Mucosa of rectum (tissue), 2 donors: Measurements from ENCODE around the gene LPCAT2.

Source experiments
- H3K27ac ChIP-seq, 2 donors: one replicate each; pipeline ENCODE4 v1.7.0; 2013; ENCODE audit warnings: inconsistent platforms in 2 of 2, low read depth in 2 of 2, low read length in 2 of 2
- H3K27me3 ChIP-seq, 2 donors: one replicate each; pipeline ENCODE4 v1.7.0; 2013; ENCODE audit warnings: low read length in 2 of 2; ENCODE audit not compliant: control insufficient read depth in 2 of 2, insufficient read depth in 2 of 2
- H3K36me3 ChIP-seq, 2 donors: one replicate each; pipeline ENCODE4 v1.7.0; 2013; ENCODE audit warnings: low read length in 2 of 2; ENCODE audit not compliant: control insufficient read depth in 2 of 2, insufficient read depth in 2 of 2
- H3K4me1 ChIP-seq, 2 donors: one replicate each; pipeline ENCODE4 v1.7.0; 2013; ENCODE audit warnings: low read length in 2 of 2, mild to moderate bottlenecking in 1 of 2; ENCODE audit not compliant: control insufficient read depth in 2 of 2, insufficient read depth in 2 of 2
- H3K4me3 ChIP-seq, 2 donors: one replicate each; pipeline ENCODE4 v1.7.0; 2013; ENCODE audit warnings: low read length in 2 of 2
- H3K9ac ChIP-seq, 2 donors: one replicate each; pipeline ENCODE4 v1.7.0; 2013; ENCODE audit warnings: low read length in 2 of 2, low read depth in 1 of 2, mild to moderate bottlenecking in 1 of 2
- H3K9me3 ChIP-seq, 2 donors: one replicate each; pipeline ENCODE4 v1.7.0; 2013; ENCODE audit warnings: low read length in 2 of 2; ENCODE audit not compliant: control insufficient read depth in 2 of 2
- donor health status: healthy.
- donor health status: Normal muscosa, but diverticular disease.

LPCAT2 gene

DNA sequence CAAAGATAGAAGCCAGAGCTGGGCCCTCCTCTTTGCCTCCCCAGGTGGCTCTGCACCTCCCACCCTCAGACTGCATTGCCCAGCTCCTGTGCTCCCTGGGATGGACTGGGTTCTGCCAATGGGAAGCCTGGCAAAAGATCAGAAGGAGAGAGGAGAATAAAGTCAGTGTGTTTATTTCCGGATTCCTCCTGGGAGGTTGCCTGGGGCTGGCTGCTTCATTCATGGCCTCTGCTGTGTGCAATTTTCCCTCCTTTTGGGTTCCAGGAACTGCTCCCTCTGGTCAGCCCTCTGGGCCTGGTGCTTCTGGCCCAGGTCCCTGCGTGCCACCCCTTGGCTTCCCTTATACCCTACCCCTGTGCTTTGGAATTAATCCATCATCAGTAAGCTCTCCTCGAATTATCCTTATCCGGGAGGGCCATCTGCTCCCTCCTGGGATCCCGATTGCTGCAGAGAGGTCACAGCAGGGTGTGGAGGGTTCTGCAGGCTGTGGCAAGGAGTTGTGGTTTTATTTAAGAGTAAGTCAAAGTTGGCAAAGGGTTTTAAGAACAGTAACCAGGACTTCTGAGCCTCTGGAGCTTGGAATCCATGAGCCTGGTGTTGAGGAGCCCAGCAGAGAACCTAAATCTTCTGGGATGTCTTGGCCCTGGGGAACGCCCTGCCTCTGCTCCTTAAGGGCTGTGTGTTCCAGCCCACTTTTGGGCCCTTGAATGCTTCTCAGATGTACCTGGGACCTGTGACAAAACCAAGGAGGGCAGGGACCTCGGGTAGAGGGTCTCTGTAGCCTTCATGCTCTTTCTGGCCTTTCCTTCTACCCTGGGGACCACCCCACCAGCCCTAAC, 38.1 kb upstream of the LPCAT2 start:
- Histone ChIP-seq H3K9ac (no peak overlapping the region), H3K4me3 (no peak overlapping the region), H3K36me3 (no peaks in the 10 kb centered on the region), H3K27ac (no peak overlapping the region), H3K27me3 (no peaks in the 10 kb centered on the region), H3K9me3 (no peaks in the 10 kb centered on the region), H3K4me1 (no peaks in the 10 kb centered on the region)

DNA sequence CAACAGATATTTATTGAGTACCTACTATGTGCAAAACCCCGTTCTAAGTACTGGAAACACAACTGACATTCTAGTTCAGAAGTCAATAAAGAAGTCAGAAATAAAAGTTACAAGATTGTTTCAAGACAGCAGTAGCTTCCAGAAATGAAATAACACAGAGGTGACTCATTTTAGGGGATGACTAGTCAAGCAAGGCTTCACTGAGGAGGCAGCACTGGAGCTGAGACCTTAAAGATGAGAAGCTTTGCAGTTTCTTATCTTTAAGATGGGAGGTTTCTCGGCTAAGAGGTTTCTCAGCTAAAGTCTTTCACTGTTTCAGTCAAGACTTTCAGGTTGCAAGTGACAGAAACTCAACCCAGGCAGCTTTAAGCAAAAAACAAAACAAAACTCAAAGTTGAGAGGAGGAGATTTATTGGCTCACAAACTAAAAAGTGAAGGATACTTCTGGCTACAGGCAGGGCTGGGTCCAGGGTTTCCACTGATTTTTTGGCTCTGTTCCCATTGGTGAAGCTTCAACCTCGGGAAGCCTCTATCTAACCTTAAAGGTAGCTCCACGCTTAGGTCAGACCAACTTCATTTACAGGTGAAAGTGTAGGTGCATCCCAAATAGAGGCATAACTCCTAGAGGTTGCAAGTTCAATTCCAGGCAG, 37.3 kb upstream of the LPCAT2 start:
- Histone ChIP-seq H3K27me3 (no peaks in the 10 kb centered on the region), H3K9ac (no peak overlapping the region), H3K27ac (no peak overlapping the region), H3K4me1 (no peaks in the 10 kb centered on the region), H3K36me3 (no peaks in the 10 kb centered on the region), H3K4me3 (no peak overlapping the region), H3K9me3 (no peaks in the 10 kb centered on the region)

DNA sequence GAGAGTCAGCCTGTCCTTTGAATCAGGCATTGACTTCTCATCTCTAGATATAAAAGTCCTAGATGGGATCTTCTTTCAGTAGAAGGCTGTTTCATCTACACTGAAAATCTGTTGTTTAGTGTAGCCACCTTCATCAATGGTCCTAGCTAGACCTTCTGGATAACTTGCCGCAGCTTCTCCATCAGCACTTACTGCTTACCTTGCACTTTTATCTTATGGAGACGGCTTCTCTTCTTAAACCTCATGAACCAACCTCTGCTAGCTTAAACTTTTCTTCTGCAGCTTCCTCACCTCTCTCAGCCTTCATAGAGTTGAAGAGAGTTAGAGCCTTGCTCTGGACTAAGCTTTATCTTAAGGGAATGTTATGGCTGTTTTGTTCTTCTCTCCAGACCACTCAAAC, 35.3 kb upstream of the LPCAT2 start:
- Histone ChIP-seq H3K9ac (no peak overlapping the region), H3K27ac (no peak overlapping the region), H3K36me3 (no peaks in the 10 kb centered on the region), H3K9me3 (no peaks in the 10 kb centered on the region), H3K4me1 (peaks cover 0 to 1% of the 10 kb centered on the region in 2 donors), H3K4me3 (no peak overlapping the region), H3K27me3 (no peaks in the 10 kb centered on the region)

DNA sequence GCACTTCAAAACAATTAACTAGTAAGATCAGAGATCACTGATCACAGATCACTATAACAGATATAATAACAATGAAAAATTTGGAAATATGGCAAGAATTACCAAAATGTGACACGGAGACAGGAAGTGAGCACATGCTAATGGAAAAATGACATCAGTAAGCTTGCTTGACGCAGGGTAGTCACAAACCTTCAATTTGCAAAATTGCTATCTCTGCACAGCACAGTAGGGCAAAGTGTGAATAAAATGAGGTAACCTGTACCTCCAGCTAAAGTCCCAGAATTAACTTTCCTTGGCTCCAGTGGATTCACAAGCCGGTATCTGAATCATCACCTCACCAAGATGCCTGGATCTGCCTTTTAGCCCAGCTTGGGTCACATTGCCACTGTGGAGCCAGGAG, 34.1 kb upstream of the LPCAT2 start:
- Histone ChIP-seq H3K9ac (no peak overlapping the region), H3K27ac (no peak overlapping the region), H3K36me3 (no peaks in the 10 kb centered on the region), H3K4me3 (no peak overlapping the region), H3K9me3 (no peaks in the 10 kb centered on the region), H3K4me1 (peaks cover 0 to 3% of the 10 kb centered on the region in 2 donors), H3K27me3 (peaks cover 2% of the 10 kb centered on the region in 2 donors)

DNA sequence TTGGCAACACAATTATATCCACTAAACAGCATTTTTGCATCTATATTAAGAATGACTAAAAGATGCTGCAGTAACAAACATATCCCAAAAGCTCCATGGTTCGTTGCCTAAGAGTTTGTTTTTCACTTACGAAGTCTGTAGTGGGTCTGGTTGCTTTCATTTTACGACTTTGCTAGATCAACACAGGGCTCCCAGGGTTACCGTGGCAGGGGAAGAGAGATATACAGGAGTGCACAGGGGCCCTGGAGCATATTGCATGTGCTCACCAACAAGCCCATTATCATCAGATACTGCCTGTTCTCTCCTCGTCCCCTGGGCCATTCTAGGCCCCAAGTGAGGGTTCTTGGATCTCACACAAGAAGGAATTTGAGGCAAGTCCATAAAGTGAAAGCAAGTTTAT, 33.0 kb upstream of the LPCAT2 start:
- Histone ChIP-seq H3K4me3 (no peak overlapping the region), H3K4me1 (peaks cover 0 to 3% of the 10 kb centered on the region in 2 donors), H3K36me3 (no peaks in the 10 kb centered on the region), H3K9me3 (no peaks in the 10 kb centered on the region), H3K27ac (peak overlapping the region in 1 of 2 donors; percentile 32), H3K27me3 (peaks cover 6 to 9% of the 10 kb centered on the region in 2 donors), H3K9ac (no peak overlapping the region)

DNA sequence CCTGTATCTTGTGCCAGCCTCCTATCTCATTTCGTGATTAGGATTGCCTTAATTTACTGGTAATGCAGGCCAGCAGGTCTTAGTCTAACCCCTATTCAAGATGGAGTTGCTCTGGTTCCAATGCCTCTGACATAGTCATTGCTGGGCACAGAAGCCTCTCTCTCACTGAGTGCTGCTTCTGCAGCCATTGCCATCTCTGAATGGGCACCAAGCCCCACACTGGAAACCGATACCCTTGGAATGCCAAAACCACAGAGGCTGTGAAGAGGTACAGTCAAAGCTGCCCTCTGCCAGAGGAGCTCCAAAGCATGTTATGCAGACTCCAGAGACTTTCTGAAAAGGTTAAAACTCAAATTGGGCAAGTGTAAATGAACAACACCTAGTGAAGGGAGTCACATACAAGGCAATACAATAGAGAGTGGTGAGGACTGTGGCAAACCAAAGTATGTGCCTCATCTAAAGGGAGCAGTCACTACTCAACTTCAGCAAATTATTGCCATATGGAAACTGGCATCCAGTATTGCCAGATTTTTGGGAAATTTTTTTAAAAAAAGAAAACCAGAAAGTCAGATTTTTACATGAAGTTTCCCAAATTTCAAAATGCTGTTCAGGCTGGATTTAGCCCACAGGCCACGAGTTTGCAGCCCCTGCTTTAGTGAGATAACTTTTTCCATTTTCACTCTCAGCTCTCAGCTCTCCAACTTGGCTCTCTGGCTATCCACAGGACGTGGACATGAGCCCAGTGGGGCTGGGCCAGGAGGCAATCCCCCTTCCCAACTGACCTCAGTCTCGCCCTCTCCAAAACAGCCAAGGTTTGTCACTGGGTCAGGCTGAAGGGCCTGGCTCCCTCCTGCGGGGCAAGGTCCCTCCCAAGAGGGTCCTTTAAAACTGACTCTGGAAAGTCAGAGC, 32.0 kb upstream of the LPCAT2 start:
- Histone ChIP-seq H3K36me3 (no peaks in the 10 kb centered on the region), H3K9me3 (no peaks in the 10 kb centered on the region), H3K9ac (no peak overlapping the region), H3K27me3 (peaks cover 6 to 10% of the 10 kb centered on the region in 2 donors), H3K4me3 (no peak overlapping the region), H3K27ac (peak overlapping the region; percentile 26 to 40), H3K4me1 (peaks cover 0 to 3% of the 10 kb centered on the region in 2 donors)

DNA sequence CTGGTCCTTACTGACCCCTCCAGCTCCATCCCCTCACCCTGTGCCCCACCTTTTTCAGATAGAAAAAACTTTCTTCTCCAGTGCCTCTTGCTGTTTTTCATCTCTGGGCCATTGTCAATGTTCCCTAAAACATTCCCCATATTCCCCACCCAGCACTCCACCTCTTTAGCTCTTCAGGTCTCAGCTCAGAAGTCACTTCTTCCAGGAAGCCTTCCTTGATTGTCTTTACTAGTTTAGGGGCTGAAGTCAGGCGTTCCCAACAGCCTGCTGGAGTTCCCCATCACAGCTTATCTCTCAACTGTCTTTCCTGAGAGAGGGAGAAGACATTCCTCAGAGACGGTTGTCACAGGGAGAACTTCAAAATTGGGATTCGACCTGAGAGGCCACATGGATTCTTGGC, 31.1 kb upstream of the LPCAT2 start:
- H3K4me3 ChIP-seq, result no peak overlapping the region
- no peak overlapping the region for H3K9ac ChIP-seq
- no peaks in the 10 kb centered on the region for H3K36me3 ChIP-seq
- H3K27ac ChIP-seq, result peak overlapping the region in 1 of 2 donors; percentile 26
- H3K27me3 ChIP-seq, result peaks cover 6 to 10% of the 10 kb centered on the region in 2 donors
- peaks cover 0 to 3% of the 10 kb centered on the region in 2 donors for H3K4me1 ChIP-seq
- H3K9me3 ChIP-seq, result no peaks in the 10 kb centered on the region

DNA sequence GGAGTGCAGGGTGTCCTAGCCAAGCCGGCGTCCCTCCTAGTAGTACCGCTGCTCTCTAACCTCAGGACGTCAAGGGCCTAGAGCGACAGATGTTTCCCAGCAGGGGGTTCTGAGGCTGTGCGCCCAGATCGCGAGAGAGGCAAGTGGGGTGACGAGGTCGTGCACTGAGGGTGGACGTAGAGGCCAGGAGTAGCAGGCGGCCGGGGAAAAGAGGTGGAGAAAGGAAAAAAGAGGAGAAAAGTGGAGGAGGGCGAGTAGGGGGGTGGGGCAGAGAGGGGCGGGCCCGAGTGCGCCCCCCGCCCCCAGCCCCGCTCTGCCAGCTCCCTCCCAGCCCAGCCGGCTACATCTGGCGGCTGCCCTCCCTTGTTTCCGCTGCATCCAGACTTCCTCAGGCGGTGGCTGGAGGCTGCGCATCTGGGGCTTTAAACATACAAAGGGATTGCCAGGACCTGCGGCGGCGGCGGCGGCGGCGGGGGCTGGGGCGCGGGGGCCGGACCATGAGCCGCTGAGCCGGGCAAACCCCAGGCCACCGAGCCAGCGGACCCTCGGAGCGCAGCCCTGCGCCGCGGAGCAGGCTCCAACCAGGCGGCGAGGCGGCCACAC, 29.9 kb upstream of the LPCAT2 start, which contains the start of gene MMP2:
TSS of gene MMP2 (plus strand) at position 372 of the 603 bp plus-strand sequence. CDS start 282 bp downstream, outside the sequence.
- Histone ChIP-seq H3K9ac (peak within 1 kb of the TSS; percentile 24 to 40), H3K27me3 (peaks cover 9 to 10% of the 10 kb centered on the region in 2 donors), H3K9me3 (no peaks in the 10 kb centered on the region), H3K4me3 (peak within 1 kb of the TSS; percentile 45 to 66), H3K36me3 (peaks cover 0 to 4% of the 10 kb centered on the region in 2 donors), H3K27ac (peak within 1 kb of the TSS; percentile 65 to 72), H3K4me1 (peaks cover 0 to 3% of the 10 kb centered on the region in 2 donors)

DNA sequence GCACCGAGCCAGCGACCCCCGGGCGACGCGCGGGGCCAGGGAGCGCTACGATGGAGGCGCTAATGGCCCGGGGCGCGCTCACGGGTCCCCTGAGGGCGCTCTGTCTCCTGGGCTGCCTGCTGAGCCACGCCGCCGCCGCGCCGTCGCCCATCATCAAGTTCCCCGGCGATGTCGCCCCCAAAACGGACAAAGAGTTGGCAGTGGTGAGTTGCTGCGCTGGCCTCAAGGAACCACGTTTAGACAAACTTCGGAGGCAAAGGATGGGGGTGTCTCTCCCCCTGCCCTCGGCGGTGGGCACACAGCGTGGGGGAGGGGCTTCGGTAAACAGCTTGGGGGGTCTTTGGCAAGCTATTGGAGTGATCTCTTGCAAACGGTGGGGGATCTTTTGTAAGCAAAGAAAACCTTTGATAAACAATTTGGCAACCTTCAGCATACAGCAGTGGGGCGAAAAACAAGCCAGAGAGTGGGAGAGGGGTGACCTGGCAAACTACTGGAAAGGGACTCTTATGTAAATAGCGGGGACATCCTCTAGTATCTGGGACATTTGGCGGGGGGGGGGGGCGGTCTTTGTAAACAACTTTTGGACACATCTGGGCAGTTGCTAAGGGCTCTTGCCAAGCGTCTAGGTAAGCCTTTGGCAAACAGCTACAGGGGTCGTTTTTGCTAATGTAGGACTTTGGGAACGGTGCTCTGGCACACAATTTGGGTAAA, 29.3 kb upstream of the LPCAT2 start:
- Histone ChIP-seq H3K27me3 (peaks cover 9 to 10% of the 10 kb centered on the region in 2 donors), H3K9ac (peak overlapping the region; percentile 24 to 40), H3K9me3 (no peaks in the 10 kb centered on the region), H3K27ac (peak overlapping the region; percentile 65 to 72), H3K36me3 (peaks cover 0 to 4% of the 10 kb centered on the region in 2 donors), H3K4me3 (peak overlapping the region; percentile 45 to 66), H3K4me1 (peaks cover 0 to 3% of the 10 kb centered on the region in 2 donors)
